HG03060 (cell line): ENCODE measurements around the gene WAPL.

ENCODE experiments used
- ATAC-seq: cut with Tn5 transposase; IDR thresholded peaks from one replicate; pipeline ENCODE4 v1.9.1; 2021; ENCODE audit warnings: low read depth, moderate number of reproducible peaks; ENCODE audit not compliant: unreplicated experiment

The WAPL gene

DNA sequence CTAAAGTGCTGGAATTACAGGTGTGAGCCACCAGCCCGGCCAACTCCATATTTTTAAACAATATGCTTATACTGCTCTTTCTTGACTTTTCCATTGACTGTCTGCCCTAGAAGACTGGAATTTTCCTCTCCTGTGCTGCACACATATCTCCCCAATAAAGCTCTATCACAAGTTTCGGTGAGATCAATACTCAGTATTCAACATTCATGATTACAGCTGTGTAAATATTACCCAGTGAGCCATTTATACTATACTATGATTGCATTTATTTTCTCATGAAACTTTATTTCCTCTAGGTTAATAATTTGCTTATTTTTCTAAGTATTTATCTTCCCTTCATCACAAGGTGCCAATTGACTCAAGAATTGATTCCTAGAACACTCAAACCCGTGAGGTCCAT is 106.5 kb downstream of the WAPL start:
- no peak for ATAC-seq

- peak; percentile 76 for ATAC-seq
These were observed 108.4 kb downstream of the WAPL start for GRCh38 chr10:86413046-86413728.

GRCh38 chr10:86411852-86412560 is 109.6 kb downstream of the WAPL start:
- no peak for ATAC-seq

DNA sequence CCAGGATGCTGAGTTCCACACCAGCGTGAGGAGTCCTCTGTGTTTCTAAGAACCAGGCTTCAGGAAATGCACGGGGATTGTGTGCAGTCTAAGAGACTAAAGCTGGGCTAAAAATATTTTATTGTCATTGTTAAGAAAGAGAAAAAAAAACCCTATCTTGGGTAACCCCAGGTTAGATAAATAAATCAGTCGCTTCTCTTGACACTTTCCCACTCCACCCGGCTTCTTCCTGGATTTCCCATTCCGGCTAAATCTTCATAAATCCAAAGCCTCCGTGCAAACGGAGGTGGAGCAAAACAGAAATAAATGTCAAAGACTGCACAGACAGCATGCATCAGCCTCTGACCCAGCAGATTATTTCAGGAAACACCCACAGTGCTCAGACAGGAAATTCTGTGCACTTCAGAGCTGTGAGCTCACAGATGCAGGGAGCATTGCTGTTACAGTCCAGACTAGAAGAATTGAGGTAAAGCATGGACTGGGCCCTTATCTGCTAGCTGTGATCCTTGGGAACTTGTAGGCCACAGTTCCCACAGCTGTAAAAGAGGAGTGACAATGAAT is 110.2 kb downstream of the WAPL start:
- ATAC-seq: no peak

- ATAC-seq: no peak
These were observed 111.0 kb downstream of the WAPL start for GRCh38 chr10:86410542-86411124.

GRCh38 chr10:86409183-86409582 is 112.4 kb downstream of the WAPL start:
- ATAC-seq: no peak

GRCh38 chr10:86403183-86403797 is 118.3 kb downstream of the WAPL start:
- ATAC-seq: no peak

GRCh38 chr10:86402283-86402941 is 119.2 kb downstream of the WAPL start:
- ATAC-seq: no peak

DNA sequence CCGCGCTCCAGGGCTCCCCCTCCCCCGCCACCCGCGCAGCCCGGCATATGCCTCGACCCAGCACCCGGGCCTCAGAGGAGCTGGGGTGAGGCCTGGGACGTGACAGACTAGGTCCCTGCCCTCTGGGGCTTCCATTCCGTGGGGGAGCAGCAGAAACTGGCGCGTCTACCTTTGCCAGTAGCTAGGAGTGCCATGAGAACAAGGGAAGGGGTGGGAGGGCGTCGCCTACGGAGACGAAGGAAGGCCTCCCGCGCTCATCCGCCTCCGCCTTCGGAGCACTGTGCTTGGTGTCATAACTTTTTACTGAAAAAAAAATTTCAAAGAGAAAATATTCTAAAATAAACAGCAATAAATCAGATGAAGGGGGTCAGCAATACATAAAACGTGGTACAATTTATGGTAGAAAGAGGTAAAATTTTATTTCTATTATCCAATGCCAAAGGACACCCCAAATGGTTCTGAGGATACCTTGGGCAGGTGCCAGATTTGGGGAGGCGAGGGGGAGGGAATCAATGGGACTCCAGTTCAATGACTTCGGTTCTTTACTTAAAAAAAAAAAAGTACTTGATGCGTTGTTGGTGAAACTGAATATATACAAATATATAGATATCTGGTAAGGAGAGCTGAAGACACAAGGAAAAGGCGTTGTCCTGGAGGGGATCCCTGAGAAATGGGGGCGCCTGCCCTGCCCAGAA is 119.9 kb downstream of the WAPL start:
- ATAC-seq: no peak

DNA sequence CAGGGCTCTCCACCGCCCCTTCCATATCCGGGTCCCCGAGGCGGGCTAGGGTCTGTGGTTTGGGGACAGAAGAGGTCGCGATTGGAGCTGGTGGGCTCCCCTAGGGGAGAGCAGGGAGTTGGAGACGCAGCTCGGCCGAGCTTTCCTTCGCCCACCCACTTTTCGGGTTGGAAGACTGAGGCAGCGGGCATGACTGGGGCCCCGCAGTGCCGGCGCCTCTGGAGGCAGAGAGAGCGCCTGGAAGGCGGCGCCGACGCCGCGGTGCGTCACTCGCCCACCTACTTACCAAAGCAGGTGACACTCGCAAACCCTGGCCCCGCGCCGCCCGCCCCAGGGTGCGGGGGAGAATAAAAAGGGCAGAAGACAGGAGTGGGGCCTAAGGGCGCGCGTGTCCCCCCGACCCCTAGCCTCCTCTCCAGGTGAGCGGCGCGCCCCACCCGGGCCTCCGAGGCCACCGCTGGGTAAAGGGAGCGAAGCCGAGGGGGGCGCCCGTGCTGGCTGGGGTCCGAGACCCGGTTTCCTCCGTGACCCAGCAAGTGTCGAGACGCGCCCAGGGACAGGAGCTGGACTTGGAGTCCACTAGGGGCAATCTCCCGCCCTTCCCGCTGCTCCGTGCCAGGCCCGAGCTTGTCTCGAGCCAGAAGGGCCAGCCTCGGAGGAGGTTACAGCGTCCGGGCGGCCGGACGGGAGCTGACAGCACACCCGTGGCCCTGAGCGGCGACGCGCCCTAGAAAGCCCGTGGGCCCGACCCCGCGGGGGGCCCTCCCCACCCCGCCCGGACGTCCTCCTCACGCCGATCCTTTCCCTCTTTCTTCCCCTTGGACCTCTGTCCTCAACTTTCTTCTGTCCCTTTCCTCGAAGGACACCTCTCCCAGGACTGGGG is 120.6 kb downstream of the WAPL start:
- peak; percentile 16 for ATAC-seq

- ATAC-seq: peak; percentile 65
These were observed 121.5 kb downstream of the WAPL start for GRCh38 chr10:86399879-86400704.

- no peak for ATAC-seq
These were observed 122.1 kb downstream of the WAPL start for GRCh38 chr10:86399514-86399878.

- no peak for ATAC-seq
These were observed 124.5 kb downstream of the WAPL start for GRCh38 chr10:86397120-86397519.

DNA sequence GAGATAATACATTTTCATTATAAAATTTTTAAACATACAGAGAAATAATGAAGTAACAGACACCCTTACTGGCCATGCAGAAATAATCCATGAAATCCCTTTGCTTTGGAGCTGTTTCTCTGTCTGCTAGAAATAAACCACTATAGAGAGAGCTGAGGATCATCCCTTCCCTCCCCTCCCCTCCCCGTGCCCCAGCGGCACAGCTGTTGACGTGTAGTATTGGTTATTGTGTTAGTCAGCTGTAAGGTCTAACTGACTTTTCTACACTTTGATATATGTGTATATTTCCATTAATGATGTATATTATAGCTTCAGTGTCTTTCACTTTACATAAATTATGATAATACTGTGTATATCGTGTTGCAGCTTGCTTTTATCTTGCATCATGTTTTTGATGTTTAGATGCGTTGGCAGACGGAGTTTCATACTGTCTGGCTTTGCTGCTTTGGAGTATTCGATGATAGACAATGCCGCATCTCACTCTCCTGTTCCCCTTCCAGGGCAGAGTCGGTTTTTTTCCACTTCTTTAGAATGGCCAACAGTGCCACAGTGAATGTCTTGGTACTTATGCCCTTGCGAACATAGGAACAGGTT is 127.6 kb downstream of the WAPL start:
- no peak for ATAC-seq

GRCh38 chr10:86393362-86393761 is 128.2 kb downstream of the WAPL start:
- ATAC-seq: no peak

GRCh38 chr10:86392723-86393094 is 128.9 kb downstream of the WAPL start:
- peak; percentile 61 for ATAC-seq

DNA sequence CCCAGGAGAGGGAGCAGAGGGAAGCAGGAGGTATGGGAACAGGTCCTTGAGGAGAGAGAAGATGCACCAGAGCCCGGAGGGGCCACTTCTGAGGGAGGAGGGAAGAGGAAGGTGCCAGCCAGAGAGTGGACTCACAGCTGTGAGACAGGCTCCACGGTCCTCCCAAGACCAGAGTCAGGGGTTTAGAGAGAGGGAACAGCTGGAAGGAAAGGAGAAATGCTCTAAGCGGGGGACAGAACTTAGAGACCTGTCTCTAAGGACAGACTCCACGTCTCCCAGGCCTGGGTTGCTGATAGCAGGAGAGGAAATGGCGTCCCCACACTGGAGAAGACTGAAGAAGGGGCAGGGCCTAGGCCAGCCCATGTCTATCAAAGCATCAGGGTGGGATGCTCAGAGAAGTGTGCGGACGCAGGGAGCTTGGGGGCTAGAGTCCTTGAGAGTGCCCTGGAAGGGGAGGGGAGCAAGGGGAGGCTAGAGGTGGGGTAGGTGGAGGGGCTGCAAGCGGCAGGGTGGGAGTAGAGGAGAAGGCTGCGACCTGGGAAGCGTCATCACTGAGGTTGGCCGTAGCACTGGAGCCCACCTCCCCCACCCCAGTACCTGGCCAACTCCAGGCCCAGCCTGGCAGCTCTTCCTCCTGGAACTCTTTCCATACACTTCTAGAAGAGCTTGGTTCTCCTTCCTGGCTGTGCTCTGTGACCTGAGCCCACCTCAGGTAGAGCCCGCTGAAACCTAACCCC is 129.4 kb downstream of the WAPL start:
- no peak for ATAC-seq
